GM18517 (cell line): ENCODE measurements around the gene PPAT.

ENCODE experiments used
- ATAC-seq: cut with Tn5 transposase; IDR thresholded peaks from one replicate; pipeline ENCODE4 v1.9.1; 2021; ENCODE audit warnings: mild to moderate bottlenecking, moderate library complexity; ENCODE audit not compliant: unreplicated experiment

PPAT gene

DNA sequence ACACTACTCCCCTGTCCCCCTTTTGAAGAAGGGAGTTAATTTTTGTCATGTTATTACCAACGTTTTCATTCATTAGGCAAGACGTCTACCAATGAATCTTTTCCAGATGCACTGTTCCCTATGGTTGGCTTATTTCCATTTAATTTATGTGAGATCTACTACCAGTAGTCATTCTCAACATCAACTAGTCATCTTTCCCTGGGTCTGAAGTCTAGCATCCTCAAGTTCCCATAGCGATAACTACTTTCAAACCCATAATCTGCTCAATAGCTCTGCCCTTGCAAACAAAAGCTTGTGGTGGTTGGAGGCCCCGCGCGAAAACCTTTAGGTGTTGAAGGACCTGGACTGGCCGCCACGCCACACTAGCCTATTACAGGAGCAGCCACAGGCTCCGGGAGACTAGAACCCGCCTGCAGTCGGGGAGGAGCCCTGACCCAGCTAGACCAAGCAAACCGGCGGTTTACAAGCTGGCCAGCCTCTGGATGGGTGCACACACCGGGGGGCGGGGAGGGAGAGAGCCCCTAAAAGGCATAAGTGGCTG, 746 bp downstream of the PPAT start:
- peak; percentile 18 for ATAC-seq

DNA sequence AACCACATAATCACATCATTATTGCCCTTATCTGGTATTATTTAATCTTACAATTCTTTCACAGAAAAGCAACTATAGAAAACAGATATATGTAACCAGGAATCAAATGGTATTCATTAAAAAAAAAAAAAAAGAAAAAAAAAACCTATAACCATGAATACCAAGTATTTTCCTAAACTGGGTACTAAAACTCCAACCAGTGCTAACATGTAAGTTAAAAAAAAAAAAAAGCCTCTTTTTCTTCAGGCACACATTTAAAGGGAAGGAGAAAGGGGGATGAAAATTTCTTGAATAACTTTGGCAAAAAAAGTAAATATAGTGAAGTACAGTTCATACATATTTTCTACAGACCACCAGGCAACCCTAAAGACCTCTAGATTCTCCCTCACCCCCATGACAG, 2.1 kb downstream of the PPAT start:
- no peak for ATAC-seq

DNA sequence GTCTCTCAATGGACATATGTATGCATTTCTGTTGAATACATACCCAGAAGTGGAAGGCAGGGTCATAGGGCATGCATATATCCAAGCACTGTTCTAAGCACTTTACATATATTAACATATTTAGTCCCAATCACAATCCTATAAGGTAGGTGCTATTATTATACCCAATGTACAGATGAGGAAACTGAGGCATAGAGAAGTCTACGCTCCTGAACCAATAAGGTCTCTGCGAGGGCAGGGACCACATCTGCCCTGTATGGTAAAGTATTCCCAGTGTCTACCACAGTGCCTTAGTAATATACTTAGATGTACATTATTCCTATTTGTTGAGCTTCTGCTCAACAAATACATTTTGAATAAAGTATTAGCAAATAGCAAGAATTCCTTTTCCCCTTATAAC, 5.2 kb downstream of the PPAT start:
- ATAC-seq = no peak

DNA sequence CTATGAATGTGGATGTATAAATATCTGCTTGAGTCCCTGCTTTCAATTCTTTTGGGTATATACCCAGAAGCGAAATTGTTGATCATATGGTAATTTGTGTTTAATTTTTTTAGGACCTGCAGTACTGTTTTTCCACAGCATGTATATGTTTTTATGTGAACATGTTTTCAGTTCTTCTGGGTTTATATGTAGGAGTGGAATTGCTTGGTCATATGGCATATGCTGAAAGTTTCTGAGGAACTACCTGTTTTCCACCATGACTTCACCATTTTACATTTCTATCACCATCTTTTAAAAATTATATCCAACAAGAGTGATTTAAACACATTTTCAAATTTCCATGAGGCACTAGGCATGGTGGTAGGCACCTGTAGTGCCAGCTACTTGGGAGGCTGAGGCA, 8.2 kb downstream of the PPAT start:
- no peak for ATAC-seq

DNA sequence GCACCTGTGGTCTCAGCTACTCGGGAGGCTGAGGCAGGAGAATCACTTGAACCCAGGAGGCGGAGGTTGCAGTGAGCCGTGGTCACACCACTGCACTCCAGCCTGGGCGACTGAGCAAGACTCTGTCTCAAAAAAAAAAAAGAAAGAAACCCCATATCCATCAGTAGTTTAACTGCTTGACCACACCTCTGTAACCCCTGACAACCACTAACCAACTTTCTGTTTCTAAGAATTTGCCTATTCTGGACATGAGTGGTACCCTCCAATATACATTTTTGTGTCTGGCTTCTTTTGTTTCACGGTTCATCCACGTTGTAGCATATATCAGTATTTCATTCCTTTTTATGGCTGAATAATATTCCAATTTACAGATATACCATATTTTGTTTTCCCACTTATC, 9.1 kb downstream of the PPAT start:
- peak; percentile 87 for ATAC-seq

DNA sequence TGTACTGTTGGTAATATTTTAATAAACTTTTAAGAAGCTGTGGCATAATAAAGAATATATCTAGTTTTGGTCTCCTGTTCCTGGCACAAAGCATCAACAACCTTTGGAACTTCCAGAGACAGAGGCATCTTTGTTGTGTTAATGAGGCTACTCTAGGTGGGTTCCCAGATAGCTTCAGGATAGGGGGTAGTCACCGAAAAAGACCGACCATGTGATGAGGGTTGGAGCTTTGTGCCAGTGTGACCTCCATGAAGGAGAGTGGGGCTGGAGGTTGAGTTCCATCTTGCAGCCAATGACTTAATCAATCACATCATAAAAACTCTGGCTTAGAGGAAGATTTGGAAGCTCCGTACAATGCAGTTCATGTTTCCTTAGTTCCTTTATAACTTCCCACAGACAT, 9.9 kb downstream of the PPAT start:
- no peak for ATAC-seq

DNA sequence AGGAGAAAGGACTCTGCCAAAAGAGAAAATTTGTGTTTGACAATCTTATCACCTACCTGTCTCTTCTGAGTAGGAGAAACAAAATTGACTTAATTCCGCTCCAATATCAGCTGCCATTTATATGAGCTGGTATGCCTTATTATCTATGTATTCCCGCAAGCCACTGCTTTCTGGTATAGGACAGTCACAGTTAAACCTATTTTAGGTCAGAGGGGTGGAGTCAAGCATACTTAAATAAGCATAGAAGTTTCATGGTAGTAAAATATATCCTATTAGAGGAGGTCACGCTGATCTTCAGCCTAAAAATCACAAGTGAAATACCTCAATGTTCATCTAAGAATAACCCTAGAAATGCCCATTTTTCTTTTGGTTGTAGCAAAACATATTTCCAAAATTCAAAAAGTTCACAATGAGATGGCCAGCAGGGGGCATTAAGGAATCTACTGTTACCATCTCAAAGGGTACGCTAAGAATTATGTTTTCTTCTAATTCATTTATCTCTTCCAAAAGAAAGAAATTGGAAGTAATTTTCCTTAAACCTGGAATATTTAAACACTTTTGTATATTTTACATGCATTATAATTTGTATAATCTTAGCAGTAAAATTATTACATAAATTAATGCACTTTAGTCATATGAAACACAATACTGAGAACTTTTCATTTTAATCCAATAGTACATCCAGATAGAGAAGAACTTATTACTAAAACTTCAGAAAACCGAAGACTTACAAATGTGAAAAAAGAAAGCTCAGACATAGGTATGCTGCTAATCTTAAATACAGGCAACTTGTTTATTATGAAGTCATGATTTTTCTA, 10.5 kb downstream of the PPAT start:
- no peak for ATAC-seq

DNA sequence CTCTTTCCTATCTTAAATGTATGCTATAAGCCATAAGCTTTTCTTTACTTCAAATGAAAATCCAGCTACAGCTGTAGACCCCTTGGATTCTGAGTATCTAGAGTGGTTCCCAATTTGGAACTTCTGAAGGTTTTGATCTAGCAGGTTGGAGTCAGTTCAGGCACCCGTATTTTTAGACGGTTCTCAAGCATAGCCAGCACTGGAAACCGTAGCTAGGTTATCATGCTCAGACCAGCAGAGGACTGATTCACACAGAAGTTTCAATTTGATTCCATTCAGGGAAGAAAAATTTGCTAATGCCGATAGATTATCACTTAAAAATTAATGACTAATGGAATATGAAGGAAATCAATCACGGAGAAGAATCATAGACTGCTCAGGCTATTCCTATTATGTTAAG, 11.2 kb downstream of the PPAT start:
- no peak for ATAC-seq

DNA sequence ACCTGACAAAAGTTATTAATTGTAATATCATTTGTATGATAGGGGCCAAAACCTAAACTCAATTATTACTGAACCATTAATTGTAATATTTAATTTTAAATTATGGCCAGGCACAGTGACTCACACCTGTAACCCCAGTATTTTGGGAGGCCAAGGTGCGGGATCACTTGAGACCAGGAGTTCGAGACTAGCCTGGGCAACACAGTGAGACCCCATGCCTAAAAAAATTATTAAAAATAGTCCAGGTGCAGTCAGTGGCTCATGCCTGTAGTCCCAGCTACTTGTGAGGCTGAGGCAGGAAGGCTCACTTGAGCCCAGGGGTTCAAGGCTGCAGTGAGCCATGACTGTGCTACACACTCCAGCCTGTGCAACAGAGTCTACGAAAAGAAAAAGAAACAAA, 18.0 kb downstream of the PPAT start:
- no peak for ATAC-seq

DNA sequence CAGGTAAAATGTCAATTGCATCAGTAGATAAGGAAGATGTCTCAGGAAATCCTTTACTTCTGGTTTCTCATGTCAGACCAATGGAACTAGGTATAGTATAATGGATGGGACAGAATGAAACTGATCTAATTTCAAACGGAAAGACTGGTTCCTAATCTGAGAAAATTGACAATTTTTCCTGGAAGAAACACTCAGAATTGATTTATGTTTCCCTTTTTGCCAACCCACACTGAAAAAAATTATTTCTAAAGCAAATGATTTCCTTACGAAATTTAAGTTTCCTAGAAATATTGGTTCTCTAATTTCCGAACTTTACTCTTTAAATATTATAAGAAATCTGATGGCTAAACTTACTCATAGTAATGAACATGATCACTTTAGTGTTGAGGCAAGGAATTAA, 19.1 kb downstream of the PPAT start:
- no peak for ATAC-seq

DNA sequence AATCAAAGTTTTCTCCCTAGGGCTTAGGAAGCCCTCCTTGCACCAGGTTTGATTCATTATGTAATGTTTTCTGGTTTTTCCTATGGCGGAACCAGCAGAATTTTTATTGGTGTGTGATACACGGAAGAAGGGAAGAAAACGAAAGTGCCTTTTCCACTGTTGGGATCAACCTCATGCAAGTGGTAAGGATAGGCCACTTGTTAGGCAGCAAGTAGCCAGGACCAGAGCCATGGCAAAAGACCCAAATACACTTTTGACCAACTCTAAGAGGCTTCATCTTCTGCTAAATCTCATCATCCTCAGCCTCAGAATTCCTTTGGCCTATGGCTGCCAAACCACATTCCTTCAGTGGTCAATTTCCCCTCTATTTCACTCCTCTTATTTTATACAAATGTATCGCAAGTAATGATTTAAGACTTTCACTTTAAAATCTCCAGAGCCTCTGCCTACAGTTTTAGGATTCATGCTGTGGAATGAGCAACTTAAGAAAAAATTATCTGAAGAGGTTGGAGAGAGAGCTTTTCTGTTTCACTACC, 21.2 kb downstream of the PPAT start:
- ATAC-seq = no peak

DNA sequence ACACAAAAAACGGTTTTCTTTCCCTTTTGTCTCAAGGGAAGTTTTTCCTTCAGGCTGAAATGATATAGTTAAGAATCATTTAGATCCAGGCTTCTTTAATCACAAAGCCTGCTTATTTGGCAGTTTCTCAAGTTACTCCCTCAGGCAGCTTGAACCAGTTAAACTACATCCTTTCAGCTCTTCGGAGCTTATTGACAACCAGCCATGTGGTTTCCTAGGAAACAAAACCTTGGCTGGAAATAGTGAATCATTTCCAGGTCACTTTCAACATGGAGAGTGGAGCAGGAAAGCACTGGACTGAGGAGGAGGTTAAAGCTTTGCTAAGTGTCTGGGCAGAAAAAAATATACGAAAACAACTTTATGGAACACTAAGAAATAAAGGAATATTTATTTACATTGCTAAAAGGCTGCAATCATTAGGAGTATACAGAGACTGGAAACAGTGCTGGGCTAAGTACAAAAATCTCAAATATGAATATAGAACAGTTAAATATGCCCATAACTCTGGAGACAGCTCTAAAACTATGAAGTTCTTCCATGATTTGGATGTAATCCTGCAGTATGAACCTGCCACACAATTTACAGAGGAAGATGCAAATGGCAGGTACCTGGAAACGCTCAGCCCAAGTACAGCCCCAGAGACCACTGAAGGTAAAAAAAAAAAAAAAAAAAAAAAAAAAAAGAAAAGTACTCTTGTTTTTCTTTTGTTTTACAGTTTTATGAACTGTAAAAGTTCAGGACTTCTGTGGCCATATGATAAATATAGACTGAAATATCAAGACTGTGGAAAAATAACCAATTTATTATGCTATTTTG, 25.0 kb downstream of the PPAT start:
- ATAC-seq = no peak

DNA sequence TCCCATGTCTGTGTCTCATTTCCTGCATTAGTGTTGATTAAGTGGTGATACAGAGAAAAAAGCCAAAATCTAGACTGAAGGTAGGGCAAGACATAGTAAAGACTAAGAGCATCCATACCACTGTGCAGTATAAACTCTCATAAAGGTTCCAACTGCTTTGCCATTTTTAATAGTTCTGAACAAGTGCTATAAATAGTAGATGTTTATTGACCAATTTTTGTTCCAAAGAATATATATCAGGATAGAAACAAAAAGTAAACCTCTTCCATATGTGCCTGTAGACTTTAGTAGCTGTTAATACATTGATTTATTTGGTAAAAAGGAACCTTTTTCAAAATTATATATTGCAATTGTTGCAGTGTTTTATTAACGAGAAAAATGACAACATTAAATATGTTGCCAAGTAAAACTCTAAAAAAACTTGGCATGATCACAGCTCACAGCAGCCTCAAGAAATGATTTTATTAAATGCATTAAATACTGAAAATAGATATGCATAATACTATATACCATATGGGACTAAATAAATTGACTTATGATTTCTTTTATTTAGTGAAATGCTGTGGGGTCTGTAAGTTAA, 25.8 kb downstream of the PPAT start:
- ATAC-seq = no peak

DNA sequence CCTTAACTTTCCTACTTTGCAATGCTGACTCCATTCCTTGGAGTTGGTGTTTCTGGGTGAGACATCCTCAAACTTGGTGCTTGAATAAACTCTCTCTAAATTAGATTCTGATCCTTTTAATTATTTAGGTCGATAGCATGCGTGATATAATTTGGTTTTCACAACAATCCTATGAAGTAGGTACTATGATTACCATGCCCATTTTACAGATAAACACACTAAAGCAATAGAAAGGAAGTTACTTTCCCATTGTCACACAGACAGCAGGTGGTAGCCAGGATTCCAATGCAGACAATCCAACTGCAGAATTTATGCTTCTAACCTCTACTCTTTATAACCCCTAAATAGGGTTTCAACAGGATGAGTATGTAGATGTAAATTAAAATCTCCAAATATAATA, 26.4 kb downstream of the PPAT start:
- no peak for ATAC-seq

DNA sequence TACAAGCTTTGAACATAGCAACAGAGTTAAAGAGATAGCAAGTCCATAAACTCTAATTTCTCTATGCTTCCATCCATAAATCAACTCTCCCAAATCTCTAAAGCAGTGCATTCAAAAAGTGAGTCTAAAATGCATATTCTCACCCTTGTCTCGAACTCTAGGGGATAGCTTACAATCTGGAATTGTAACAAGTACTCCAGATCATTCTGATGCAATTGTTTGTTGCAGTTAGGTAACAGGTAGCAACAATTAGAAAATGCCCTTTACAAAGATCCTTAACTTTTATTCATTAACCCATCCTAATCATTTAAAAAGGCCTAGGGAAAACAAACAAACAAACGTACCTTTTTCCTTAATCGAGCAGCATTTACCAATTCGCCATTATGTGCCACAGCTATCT, 29.3 kb downstream of the PPAT start:
- no peak for ATAC-seq

DNA sequence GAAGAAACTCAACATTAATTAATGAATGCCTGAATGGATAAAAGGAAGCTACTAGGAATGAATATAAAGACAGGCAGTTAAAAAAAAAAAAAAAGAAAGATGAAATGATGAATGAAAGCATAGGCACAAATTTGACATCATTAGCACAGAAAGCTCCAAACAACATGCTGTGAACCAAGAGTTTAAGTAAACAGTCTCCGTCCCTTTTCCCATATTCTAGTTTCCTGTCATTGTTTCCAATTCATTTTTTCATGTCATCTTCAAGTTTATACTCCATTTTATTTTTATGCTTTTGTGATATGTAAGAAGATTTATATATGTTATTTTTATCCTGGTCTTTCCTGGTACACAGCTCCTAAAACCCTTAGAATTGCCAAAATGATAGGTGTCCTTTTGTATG, 30.4 kb downstream of the PPAT start:
- ATAC-seq = no peak

DNA sequence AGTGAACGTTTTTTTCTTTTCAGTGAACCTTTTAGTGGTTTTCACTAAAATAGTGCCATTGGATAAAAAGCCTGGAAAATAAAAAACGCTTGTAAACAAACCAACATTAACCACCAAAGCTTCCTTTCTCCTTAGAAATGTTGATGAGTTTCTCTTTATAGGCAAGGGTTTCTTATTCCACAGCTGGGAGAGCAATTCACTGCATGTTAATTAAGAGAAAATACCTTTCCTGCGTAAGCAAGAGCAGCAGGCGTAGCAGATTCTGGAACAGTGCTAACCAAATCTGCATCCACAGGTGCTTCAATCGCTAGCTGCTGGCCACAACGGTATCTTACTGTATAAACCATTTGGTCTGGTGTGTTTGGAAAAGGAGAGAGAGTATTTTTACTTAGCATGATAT, 34.9 kb downstream of the PPAT start:
- no peak for ATAC-seq

DNA sequence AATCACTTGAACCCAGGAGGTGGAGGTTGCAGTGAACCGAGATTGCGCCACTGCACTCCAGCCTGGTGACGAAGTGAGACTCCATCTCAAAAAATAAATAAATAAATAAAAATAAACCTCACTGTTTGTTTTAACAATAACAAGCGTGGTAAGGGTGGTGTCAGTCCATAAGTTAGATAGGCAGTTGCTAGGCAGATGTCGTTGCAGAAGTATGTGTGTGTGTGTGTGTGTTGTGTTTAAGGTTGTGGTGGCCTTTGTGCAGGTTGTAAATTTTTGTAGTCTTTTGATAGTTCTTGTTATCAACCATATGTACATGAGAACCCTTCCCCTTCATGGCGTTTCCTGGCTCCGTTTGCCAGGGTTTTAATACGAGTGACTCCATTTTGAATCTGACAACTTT, 44.1 kb downstream of the PPAT start:
- no peak for ATAC-seq

DNA sequence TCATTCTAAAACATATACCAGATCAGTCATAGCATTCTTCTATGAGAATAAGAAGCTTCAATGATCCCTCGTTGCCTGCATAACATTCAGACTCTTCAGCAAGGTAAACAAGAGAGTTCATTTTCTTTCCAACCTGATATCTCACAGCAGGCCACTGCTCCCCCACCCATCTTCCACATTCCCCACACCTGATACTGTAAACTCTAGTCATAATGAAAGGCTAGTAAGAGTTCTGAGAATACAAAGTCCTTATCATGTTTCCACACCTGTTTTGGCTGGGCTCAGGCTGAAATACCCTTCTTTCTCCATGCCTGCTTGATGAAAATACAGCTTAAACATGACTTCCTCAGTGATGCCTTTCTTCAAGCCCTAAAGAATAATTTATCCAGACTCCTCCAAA, 45.9 kb downstream of the PPAT start:
- ATAC-seq = no peak

DNA sequence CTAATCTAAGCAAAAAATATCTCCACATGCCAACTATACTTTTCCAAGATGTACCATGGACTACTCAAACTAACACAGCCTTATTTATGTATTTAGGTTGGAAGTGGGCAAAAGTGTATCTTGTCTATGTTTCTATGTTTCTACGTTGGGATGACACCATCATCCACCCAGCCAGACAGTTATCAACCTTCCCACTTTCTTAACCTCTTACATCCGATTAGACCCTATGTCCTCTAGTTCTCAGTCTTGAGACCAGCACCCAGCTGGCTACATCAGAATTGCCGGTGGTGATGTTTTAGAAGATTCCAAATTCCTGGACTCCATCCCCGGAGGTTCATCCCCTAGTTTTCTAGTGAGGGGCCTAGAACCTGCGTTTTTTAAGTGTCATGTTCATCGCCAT, 47.1 kb downstream of the PPAT start:
- no peak for ATAC-seq
